HG03135 (cell line): ENCODE measurements around the gene APRT.

ENCODE experiments used
- ATAC-seq: cut with Tn5 transposase; IDR thresholded peaks from one replicate; pipeline ENCODE4 v1.9.1; 2021; ENCODE audit warnings: mild to moderate bottlenecking, moderate library complexity; ENCODE audit not compliant: unreplicated experiment

APRT gene

DNA sequence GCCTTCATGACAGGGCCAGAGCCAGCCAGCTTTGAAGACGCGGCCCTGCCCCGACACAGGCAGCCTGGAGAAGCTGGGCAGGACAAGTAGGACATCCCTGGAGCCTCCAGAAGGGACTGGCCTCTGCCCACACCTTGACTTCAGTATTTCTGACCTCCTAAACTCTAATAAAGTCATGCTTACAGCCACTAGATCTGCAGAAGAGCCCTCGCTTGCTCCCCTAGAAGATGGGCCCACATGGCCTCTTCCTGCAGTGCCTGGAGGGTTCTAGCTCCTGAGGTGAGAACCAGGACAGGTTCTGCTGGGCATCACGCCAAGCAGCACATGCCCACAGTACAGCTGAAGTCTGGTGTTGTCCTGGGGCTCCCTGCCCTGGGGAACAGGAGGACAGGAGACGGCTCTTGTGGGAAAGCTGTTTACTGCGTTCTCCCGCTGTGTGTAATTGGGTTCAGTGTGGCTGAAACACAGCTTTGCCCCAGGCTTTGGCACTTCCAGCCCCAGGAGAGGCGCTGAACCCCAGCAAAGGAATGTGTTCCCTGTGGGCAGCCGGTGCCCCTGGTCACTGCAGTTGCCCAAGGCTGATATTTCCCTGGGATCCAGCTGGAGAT lies 2.6 kb downstream of the APRT start:
- ATAC-seq = no peak

DNA sequence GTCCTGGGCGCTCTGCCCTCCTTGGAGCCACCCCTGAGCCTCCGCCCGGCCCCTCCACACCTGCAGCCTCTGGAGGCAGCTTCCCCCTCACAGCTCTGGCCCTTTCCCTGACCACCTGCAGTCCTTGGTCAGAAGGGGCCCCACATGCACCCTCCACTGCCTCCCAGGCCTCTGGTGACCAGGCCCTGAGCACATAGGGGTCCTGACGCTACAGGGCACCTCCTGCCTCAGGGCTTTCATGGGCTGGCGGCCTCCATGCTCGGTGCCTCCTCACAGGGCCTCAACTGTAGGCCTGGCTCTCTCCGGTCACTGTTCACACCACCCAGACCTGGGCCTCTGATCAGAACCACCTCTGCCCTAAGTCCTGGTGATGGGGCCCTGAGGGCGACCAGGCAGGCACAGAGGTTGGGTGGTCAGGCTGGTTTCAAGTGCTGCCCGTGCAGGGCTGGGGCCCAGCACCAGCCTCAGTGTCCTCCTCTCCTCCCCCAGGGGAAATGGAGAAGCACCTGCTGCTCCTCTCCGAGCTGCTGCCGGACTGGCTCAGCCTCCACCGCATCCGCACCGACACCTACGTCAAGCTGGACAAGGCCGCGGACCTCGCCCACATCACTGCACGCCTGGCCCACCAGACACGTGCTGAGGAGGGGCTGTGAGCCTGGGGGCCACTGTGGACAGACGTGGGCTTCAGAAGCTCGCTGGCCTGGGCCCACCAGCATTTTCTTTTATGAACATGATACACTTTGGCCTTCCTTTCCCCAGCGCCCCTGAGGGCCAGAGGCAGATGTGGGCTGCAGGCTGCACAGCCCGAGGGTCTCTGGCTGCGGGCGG lies 3.9 kb downstream of the APRT start:
- no peak for ATAC-seq

DNA sequence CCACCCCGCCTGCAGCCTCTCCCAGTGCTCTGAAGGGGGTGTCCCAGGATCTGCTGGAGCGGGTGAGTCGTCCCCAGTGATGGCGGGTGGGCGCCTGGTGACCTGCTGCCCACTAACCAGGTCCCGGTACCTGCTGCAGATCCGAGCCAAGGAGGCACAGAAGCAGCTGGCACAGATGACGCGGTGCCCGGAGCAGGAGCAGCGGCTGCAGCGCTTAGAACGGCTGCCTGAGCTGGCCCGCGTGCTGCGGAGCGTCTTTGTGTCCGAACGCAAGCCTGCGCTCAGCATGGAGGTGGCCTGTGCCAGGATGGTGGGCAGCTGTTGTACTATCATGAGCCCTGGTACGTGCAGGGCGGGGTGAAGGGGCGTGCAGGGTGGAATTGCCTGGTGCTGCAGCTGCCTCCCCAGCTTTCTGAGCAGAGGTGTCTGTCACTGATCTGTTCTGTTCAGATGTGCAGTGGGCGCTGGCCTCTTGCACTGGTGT lies 4.5 kb downstream of the APRT start:
- ATAC-seq = no peak

DNA sequence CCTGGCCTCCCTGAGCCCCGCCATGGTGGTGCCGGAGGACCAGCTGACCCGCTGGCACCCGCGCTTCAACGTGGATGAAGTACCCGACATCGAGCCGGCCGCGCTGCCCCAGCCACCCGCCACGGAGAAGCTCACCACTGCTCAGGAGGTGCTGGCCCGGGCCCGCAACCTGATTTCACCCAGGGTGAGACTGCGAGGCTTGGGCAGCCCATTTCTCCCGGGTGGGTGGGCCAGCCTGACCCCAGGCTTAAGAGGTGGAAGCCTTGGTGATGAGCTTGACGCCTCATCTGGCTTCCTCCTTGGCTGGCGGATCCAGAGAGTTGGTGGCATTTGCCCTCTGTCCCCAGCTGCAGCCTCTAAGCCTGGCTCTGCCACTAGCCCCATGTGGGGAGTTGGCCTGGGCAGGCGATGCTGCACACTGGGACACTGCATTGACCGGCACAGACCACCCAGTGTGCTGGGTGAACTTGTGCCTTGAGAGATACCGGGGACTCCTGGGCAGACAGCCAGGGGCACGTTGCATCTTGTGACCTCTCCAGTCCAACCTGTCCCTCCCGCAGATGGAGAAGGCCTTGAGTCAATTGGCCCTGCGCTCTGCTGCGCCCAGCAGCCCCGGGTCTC lies 5.1 kb downstream of the APRT start:
- no peak for ATAC-seq

DNA sequence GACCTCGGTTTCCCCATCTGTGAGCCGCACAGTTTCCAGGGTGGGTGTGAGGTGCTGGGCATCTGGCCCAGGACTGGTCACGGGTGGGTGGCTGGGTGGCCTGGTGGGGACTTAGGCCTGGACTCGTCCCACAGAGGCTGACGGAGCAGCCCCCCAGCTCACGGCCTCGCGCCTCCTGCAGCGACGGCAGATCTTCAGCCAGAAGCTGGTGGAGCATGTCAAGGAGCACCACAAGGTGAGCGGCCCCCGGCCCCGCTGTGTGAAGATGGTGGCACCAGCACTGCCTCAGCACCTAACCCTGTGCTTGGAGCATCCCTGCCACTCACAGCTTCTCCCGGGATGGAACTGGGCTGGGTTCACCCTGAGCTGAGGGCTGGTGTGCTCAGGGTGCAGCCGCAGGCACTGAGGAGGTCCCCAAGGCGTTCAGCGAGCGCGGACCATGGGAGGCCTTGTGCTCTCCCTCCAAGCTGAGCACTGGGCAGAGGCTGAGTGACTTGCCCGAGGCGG lies 5.8 kb downstream of the APRT start:
- no peak for ATAC-seq

DNA sequence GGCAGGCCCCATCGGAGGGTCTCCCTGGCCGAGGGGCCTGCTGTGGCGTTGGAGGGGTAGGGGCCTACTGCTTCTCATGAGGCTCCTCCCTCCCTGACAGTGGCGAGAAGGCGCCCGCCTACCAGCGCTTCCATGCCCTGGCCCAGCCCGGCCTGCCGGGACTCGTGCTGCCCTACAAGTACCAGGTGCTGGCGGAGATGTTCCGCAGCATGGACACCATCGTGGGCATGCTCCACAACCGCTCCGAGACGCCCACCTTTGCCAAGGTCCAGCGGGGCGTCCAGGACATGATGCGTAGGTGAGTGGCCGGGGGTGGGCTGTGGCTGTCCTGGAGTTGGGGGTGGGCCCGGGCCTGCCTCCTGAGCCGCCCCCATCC lies 6.4 kb downstream of the APRT start:
- no peak for ATAC-seq

DNA sequence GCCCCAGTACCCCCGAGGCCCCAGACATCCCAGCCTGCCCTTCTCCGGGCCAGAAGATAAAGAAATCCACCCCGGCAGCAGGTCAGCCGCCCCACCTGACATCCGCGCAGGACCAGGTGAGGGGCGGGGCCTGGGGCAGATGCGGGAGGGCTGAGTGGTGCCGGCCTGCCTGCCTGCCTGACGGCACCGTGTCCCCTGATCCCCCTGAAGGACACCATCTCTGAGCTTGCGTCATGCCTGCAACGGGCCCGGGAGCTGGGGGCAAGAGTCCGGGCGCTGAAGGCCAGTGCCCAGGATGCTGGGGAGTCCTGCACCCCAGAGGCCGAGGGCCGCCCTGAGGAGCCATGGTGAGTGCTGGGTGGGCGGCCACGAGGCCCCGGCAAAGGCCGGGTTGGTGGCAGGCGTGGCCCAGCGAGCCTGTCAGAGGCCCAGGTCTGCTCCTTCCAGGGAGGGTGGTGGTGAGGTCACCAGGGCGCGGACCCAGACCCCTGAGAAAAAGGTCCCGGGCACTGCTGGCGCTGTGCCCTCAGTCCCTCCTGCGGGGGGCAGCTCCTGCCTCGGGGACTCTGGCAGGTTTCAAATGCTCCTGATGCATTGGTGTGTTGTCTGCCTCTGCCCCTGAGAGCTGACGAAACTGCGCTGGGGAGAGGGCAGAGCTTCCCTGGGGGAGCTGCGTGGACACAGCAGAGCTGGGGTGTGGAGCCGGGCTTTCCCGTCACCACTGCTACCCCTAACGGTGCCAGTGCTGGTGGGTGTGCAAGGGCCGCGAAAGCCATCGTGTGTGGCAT lies 7.0 kb downstream of the APRT start:
- no peak for ATAC-seq

DNA sequence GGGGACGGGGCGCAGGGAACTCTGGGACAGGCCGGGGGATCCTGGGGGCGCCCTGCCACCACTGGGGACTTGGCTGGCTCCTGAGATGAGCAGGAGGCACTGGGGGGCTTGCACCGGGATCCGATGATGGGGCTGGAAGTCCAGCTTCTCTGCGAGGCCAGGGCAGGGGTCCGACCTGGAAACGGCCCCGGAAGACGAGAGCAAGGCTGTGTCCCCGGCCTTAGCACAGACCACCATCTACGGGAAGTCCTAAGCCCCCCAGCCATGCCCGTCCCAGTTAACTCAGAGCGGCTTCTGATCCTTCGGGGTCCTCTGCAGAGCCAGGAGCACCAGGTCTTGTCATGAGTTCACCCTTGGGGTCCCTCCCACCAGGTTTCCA lies 7.6 kb downstream of the APRT start:
- no peak for ATAC-seq

DNA sequence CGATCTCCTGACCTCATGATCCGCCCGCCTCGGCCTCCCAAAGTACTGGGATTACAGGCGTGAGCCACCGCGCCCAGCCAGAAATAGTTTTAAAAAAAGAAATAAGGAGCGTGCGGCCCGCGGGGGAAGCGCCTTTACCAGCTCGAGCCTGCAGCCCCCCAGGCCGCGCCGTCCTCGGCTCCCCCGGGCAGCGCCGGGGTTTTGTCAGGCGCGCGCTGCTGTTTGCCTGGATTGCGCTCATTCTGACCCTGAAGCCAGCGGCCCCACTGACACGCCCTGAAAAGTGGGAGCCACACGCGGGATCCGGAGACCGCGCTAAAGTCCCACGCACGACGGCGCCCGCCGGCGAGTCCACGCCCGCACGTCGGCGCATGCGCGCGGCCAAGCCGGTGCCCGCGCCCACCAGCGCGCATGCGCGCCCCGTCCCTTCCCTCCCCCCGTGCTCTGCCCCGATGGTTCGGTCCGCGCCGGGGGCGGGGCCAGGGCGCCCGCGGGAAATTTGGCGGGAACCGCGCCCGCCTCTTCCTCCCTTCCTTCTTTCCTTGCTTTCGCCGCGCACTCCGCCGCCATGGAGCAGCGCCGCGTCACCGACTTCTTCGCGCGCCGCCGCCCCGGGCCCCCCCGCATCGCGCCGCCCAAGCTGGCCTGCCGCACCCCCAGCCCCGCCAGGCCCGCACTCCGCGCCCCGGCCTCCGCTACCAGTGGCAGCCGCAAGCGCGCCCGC lies 8.3 kb downstream of the APRT start, which contains the start of gene CDT1:
Gene CDT1, plus strand, starts transcription at position 526 of the 724 bp plus-strand sequence. Its CDS starts 43 bp downstream, at position 569.
- ATAC-seq = peak; percentile 40

DNA sequence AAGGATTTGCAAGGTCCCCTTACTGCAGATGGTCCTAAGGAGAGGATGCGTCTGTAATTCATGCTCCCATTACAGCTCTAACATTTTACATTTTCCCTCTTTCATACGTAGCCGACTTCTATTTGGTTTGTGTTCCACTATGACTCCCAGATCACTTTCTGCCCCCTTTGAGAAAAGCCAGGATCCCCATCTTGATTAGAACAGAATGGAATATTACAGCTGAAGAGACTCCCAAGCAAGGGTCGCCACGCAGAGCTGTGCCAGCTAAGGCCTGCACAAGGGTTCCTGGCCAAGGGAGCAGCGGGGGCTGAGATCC lies 11.5 kb downstream of the APRT start:
- no peak for ATAC-seq

DNA sequence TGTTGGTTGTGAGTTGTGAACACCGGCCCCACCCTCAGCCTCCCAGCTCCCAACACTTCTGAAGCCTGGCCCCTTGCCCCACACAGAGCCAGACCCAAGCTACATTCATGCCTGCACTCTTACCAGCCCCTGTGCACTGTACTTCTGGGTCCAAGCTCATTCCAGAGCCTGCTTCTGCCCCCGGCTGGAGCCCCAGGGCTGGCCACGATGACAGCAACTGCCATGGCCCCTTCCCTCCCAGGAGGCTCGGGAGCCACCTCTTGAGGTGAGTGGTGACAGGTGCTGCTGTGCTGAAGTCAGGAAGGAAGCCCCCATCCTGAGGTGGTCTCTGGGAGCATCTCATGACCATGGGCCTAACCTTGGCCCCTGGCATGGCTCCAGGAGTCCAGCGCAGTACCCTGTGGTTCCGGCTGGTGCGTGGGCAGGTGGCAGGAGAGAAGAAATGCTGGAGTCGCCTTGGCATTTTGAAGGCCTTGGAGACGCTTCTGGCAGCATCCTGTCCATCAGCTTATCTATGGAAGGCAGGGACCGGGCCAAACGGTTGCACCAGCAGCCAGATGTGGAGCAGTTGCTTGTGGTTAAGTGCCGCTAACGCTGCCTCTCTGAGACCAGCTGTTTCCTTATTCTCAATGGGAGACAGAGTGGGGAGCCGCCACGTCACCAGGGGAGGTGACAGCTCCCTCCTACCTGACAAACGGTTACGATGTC lies 12.0 kb downstream of the APRT start:
- no peak for ATAC-seq

DNA sequence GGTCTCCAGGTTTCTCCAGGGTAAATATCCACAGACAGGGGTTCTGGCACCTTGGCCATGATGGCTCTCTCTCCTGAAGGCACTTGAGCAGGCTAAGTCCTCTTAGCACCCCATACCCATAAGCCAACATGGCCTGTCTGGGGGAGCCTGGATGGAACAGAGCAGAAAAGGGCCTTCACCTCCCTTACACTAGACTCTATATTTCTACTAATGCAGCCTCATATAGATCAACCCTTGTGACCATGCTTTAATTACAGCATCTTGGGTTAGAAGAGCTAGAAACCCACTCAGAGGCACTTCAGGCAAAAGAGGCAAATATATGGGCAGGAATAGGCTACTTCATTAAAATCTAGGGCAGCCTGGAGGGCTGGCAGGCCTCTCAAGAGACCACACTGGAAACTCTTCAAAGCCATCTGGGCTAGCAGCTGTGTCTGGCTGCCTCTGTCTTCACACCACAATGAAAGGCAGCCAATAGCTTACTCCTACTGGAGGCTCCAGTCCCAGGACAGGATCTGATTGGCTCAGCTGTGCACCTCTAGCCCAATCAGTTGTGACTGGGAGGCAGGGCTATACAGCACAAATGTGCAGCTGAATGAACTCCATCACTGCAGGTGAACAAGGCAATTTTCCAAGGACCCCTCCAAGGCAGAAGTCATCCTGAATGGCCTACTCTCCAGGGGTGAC lies 12.8 kb downstream of the APRT start:
- no peak for ATAC-seq

DNA sequence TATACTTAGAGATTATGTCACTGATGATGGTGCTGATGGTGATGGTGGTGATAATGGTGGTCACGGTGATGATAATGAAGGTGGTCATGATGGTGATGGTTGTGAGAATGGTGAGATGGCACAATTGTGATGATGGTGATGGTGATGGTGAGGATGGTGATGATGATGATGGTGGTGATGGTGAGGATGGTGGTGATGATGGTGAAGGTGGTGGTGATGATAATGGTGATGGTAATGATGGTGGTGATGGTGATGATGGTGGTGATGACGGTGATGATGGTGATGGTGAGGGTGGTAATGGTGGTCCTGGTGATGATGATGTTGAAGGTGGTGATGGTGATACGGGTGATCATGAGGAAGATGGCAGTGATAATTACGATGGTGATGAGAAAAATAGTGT lies 13.7 kb downstream of the APRT start:
- no peak for ATAC-seq

DNA sequence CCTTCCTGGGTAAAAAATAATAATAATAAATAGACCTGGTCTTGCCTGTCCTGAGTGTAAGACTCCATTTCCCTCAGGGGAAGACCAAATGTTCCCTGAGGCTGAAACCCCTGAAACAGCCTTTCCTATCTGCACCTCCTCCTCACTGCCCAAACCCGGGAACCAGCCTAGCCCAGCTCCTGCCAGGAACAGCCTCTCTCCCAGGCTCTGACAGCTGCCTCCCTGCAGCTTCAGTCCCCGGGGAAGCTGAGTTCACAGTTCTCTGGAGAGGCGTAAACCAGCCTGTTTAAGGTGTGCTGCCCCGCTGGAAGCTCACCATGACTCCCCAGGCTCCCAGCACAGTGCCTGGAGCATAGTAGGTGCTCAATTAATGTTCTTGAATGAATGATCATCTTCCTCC lies 15.4 kb downstream of the APRT start:
- ATAC-seq = no peak

DNA sequence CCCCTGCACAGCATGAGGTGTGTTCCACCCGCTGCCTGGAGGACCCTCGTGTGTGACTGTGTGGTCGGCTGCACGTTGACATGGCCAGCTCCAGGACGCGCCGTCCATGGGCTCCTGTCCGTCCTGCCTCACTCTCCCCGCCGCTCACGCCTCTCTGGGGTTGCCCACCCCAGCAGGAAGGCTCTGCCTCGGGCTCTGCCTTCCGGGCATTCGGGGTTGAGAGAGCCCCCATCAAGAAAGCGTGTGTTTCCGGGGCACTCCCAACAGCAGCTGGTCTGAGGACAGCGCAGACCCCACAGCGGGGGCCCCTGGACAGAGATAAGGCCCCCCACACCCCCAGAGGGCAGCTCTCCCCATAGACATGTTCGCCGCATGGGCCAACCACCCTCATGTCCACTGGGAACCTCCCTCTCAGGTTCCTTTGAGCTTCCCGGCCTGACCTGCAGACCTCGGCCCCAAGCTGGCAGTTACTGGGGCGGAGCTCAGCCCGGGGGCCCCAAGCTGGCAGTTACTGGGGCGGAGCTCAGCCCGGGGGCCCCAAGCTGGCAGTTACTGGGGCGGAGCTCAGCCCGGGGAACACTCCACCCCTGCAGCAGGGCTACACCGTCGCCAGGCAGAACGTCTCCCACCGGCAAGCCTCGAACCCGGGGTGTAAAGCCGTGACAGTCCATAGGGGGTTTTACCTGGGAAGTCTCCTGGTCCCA lies 18.3 kb downstream of the APRT start:
- ATAC-seq = no peak

DNA sequence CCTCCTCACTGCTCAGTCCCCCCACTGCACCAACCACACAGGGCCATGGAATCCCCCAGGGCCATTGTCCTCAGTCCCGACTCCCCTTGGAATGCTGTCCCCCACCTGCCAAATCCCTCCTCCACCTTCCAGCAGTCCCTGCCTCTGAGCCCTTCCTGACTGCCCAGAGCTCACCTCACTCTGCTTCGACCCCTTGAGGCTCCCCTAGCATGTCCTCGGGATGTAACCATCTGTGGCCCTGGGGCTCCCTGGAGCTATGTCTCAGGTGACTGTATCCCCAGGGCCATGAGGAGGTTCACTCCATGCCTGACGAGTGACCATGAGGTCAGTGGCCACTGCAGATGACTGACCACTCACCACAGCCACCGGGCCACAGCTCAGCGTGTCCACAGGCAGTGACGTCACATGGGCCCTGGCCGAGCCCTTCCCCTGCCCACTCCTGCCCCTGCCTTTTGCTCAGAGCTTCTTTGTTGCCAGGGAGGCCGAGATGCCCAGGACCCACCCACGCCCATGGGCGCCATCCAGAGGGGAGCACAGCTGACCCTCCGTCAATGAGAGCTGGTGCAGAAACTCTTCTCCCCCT lies 19.0 kb downstream of the APRT start:
- ATAC-seq = no peak

DNA sequence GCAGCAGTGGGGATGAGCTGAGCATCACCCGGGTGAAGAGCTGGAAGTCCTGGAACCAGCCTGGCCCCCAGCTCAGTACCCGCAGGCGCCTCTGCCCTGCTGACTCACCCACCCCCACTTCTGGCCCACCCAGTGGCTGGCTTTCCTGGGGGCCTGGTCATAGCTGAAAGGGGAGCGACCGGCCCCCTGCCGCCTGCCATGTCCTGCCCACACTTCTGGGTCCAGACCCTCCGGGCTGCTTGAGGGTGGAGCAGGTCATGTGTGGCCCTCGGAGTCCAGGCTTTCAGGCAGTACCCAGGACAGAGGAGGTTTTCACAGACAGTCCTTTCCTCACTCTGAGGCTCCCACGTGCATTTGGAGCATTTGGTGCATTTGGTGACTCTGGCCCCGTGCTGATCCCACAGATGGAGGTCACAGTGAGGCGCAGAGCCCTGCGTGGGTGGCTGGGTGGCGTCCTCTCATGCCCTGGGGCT lies 19.6 kb downstream of the APRT start:
- no peak for ATAC-seq
